Lower leg skin (tissue), 3 donors: Measurements from ENCODE around the gene FAM117B.

Experiments
- CTCF ChIP-seq, 3 donors: fragments of 450-650 bp; IDR thresholded peaks; one replicate each; pipeline ENCODE4 v1.5.1; 2016; ENCODE audit warnings: antibody characterized with exemption in 3 of 3, mild to moderate bottlenecking in 3 of 3, moderate library complexity in 2 of 3
- POLR2A ChIP-seq, 2 donors: fragments of 450-650 bp; IDR thresholded peaks; one replicate each; pipeline ENCODE4 v1.6.1; 2016 to 2017; ENCODE audit warnings: antibody characterized with exemption in 2 of 2, mild to moderate bottlenecking in 1 of 2, moderate library complexity in 1 of 2

GRCh38 chr2:202743613-202744012 lies 108.8 kb downstream of the FAM117B start:
- TF ChIP-seq CTCF (IDR thresholded peaks at IDR 0.05), result no peak
- no peak for TF ChIP-seq POLR2A (IDR thresholded peaks at IDR 0.05)
